Right lobe of liver (tissue), 6 donors: ENCODE results near the gene OSBPL3. TPM values are rescaled to one million over a fixed set of nuclear protein-coding genes. Genes with fewer than 3 reads are reported as not detected.

Experiments used
- ATAC-seq, 4 donors: fragments of 200-7000 bp; cut with Tn5 transposase; one replicate each; pipeline ENCODE4 v1.9.1; 2020; ENCODE audit warnings: mild to moderate bottlenecking in 4 of 4, moderate library complexity in 4 of 4
- DNase-seq, 3 donors: peaks; one replicate each; pipeline ENCODE4 v3.0.0-alpha.2; 2020
- H3K27ac ChIP-seq, 3 donors: fragments of 200-600 bp; one replicate each; pipeline ENCODE4 v1.8.0; 2022
- H3K27me3 ChIP-seq, 2 donors: fragments of 200-600 bp; one replicate each; pipeline ENCODE4 v1.8.0; 2022
- H3K36me3 ChIP-seq, 4 donors: fragments of 200-600 bp; sonication (generic) in 1 of 4; one replicate each; pipeline versions ENCODE4 v1.5.1 to v1.8.0; 2017 to 2022; ENCODE audit warnings: control low read depth in 1 of 4
- H3K4me1 ChIP-seq, 4 donors: fragments of 200-600 bp; sonication (generic) in 1 of 4; one replicate each; pipeline versions ENCODE4 v1.5.1 to v1.8.0; 2017 to 2022; ENCODE audit warnings: control low read depth in 1 of 4
- H3K4me3 ChIP-seq, 3 donors: fragments of 200-600 bp; one replicate each; pipeline ENCODE4 v1.8.0; 2022
- H3K9me3 ChIP-seq, 4 donors: fragments of 200-600 bp; sonication (generic) in 1 of 4; one replicate each; pipeline versions ENCODE4 v1.5.1 to v1.8.0; 2017 to 2022; ENCODE audit warnings: control low read depth in 1 of 4
- CTCF ChIP-seq, 4 donors: fragments of 200-600 bp in 3 of 4; fragments of 450-650 bp in 1 of 4; IDR thresholded peaks; one replicate each; pipeline versions ENCODE4 v1.5.1 to v1.8.0; 2016 to 2022; ENCODE audit warnings: antibody characterized with exemption in 4 of 4, mild to moderate bottlenecking in 2 of 4
- POLR2A ChIP-seq: fragments of 450-650 bp; IDR thresholded peaks from one replicate; pipeline ENCODE4 v1.6.1; 2017; ENCODE audit warnings: antibody characterized with exemption, mild to moderate bottlenecking
- WGBS: methylation state at CpG from one replicate; pipeline ENCODE4 v1.1.6; 2018; ENCODE audit warnings: low coverage, low lambda C conversion rate; ENCODE audit not compliant: insufficient coverage; ENCODE audit errors: missing lambda C conversion rate; 5-methylcytosine and 5-hydroxymethylcytosine counted together
- intact Hi-C, 2 donors: fragments of 100-400 bp; cut with DNase I; formaldehyde crosslinking; loops; one replicate each; pipeline versions ENCODE4 v1.11.2 to v1.14.1; 2022
- total RNA-seq, 6 experiments: library from RNA; depleted of rRNA in 2 of 6; stranded (reverse); fragments of >200 nt in 2 of 6; fragmentation: NEBNext Ultra II Directional in 3 of 6; extraction: Animal tissue kit (Norgen Biotek cat#: 25700) in 3 of 6; gene quantifications; one replicate each; pipeline versions ENCODE4 v1.1.0 to v1.2.4, GENCODE V29; 2016 to 2023
- donor health status: DM: no; HTN: yes; CAD: no.
- donor health status: DM: no; HTN: no; CAD: no.
- donor health status: DM: no; HTN: no; CAD: no.
- donor health status: DM: no; HTN: yes; CAD: no.
- donor health status: DM: no; HTN: yes; CAD: no.

Gene OSBPL3
- total RNA-seq, 6 experiments from 2014 or later = 0.70 to 8.2 (median 2.4) TPM

GRCh38 chr7:24946467-24946866 lies 33.5 kb downstream of the OSBPL3 start:
- Histone ChIP-seq H3K9me3 (no peaks in the 10 kb centered on the region), H3K27me3 (no peaks in the 10 kb centered on the region), H3K4me1 (no peaks in the 10 kb centered on the region), H3K4me3 (no peak overlapping the region), H3K27ac (no peak overlapping the region), H3K36me3 (no peaks in the 10 kb centered on the region)
- DNase-seq = no peak
- no peak for ATAC-seq
- 92% methylated on average over 1 of the region's 1 CpG for WGBS
- intact Hi-C loops = no loop called here
- TF ChIP-seq POLR2A (no peak), CTCF (IDR thresholded peaks at IDR 0.05) (no peak)

- ATAC-seq = no peak
- Histone ChIP-seq H3K4me3 (no peak overlapping the region), H3K36me3 (no peaks in the 10 kb centered on the region), H3K27me3 (no peaks in the 10 kb centered on the region), H3K27ac (no peak overlapping the region), H3K9me3 (no peaks in the 10 kb centered on the region), H3K4me1 (no peaks in the 10 kb centered on the region)
- intact Hi-C loops = no loop called here
- no peak for DNase-seq
- no peak for TF ChIP-seq CTCF (IDR thresholded peaks at IDR 0.05)
- TF ChIP-seq POLR2A = no peak
- 0% methylated on average over 1 of the region's 1 CpG for WGBS
These were observed 34.1 kb downstream of the OSBPL3 start for GRCh38 chr7:24945899-24946298.

- intact Hi-C loops = no loop called here
- no peak overlapping the region for H3K4me3 ChIP-seq
- WGBS = 78% methylated on average over 5 of the region's 5 CpGs
These were observed 36.7 kb downstream of the OSBPL3 start for GRCh38 chr7:24943096-24943948.

GRCh38 chr7:24942226-24942625 lies 37.8 kb downstream of the OSBPL3 start:
- TF ChIP-seq CTCF (IDR thresholded peaks at IDR 0.05) (no peak), POLR2A (no peak)
- Histone ChIP-seq H3K9me3 (no peaks in the 10 kb centered on the region), H3K36me3 (no peaks in the 10 kb centered on the region), H3K27ac (no peak overlapping the region), H3K27me3 (no peaks in the 10 kb centered on the region), H3K4me1 (no peaks in the 10 kb centered on the region), H3K4me3 (no peak overlapping the region)
- ATAC-seq (no peak), DNase-seq (no peak)
- WGBS = 91% methylated on average over 5 of the region's 5 CpGs
- intact Hi-C loops = no loop called here

More at GRCh38 chr7:24943096-24943948, 36.7 kb downstream of the OSBPL3 start:
- no peak for ATAC-seq
- Histone ChIP-seq H3K27ac (no peak overlapping the region), H3K36me3 (no peaks in the 10 kb centered on the region), H3K27me3 (no peaks in the 10 kb centered on the region), H3K9me3 (no peaks in the 10 kb centered on the region), H3K4me1 (no peaks in the 10 kb centered on the region)
- TF ChIP-seq CTCF (IDR thresholded peaks at IDR 0.05) = no peak
- no peak for TF ChIP-seq POLR2A
- DNase-seq = no peak
